Breast epithelium (tissue), 3 donors: ENCODE results near the gene MRPS2.

Experiments
- CTCF ChIP-seq, 3 donors: fragments of 450-650 bp; IDR thresholded peaks; one replicate each; pipeline ENCODE4 v1.5.1; 2016 to 2017; ENCODE audit warnings: antibody characterized with exemption in 3 of 3, mild to moderate bottlenecking in 3 of 3, moderate library complexity in 3 of 3
- POLR2A ChIP-seq: fragments of 450-650 bp; IDR thresholded peaks from one replicate; pipeline ENCODE4 v1.6.1; 2016; ENCODE audit warnings: antibody characterized with exemption, mild to moderate bottlenecking, moderate library complexity

DNA sequence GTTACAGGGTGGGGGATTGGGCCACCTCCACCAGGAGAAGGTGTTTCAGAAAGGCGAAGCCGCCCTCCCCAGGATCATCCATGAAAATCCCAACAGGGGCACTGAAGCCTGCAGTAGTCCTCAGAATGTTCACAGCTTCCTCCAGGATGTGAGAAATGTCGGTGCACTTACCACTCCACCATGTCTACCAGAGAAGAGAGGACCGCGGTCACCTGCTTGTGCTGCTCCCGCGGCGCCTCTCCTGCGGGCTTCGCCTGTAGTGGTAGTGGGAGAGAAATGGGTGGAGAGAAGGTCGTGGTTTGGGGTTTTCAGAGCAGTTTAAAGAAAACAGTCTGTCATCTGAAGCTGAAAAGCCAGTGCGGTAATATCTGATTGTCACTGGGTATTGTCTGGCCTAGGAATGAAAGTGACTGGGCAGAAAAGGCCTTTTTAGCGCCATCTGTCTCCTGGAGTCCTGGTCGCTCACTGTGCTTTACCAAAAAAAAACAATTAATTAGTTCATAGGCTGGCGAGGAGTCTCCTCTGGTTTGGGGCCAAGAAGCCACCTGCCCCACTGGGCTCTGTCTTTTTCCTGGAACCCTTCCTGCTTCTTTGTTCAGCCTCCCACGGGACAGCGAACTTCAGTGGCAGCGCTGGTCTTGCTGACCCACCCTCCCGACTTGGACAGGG lies 43.9 kb upstream of the MRPS2 start:
- TF ChIP-seq POLR2A (no peak), CTCF (IDR thresholded peaks at IDR 0.05) (no peak)
